ENCODE data around the gene ADRM1.
A peak's percentile ranks its signal among the peaks of the same experiment; 100 is the strongest.

ADRM1 gene

DNA sequence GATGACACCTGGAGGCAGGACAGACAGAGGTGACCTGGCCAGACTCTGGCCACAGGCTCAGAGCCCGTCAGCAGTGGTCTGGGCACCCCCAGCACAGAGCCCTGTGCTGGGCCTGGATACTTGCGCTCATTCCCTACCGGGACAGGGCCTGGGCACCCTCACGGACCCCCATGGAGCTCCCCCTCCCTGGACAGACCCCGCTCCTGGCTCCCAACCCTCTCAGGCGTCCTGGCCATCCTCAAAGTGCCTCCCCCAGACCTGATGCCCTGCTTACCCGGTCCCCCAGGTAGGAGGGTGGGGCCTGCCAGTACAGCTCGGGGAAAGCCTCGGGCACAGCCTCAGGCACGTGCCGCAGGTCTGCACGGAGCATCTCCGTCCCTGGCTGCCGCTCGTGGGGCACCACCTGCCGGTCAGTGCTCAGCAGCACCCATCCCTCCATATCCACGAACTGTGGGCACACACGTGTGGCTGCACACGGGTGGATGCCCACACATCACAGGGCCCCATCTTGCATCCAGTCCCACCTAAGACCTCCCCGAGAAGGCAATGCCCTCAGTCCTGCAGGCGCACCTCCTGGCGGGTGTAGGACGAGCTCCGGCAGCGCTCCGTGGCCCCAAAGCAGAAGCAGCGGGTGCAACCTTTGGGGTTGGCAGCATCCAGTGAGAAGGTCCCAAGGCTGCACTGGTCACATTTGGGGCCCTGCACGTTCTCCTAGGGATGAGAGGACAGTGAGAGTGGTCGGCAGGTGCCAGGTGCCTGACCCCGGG, 24.3 kb downstream of the ADRM1 start:
- no peak for DNase-seq

DNA sequence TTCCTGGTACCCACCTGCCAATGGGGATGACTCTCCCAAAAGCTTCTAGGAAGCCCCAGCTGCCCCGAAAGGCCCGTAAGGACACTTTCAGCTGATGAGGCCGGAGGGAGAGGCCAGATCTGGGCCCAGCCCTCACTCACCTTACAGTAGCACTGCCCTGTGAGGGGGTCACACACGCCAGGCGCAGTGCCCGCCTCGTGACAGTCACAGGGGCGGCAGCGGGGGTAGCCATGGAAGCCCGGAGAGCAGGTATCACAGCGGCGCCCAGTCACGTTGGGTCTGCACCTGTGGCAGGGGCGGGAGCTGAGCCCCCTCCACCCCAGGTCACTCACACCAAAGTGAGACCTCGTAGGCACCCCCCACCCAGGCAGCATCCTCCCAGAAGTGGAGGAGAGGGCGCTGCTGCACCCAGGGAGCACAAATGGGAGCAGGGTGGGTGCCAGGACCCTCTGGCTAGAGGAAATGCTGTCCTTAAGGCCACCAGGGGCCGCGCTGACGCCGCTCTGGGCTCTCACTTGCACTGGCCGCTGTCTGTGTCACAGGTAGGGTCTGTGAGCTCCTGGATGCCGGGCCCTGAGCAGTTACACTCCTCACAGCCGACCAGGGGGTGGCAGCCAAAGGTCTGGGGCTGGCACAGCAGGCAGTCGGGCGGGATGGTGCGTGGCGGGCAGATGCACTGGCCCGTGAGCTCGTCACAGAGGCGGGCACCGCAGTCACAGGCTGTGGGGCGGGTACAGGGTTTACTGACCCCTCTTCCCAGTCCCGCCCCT, 25.1 kb downstream of the ADRM1 start:
- DNase-seq, result no peak

DNA sequence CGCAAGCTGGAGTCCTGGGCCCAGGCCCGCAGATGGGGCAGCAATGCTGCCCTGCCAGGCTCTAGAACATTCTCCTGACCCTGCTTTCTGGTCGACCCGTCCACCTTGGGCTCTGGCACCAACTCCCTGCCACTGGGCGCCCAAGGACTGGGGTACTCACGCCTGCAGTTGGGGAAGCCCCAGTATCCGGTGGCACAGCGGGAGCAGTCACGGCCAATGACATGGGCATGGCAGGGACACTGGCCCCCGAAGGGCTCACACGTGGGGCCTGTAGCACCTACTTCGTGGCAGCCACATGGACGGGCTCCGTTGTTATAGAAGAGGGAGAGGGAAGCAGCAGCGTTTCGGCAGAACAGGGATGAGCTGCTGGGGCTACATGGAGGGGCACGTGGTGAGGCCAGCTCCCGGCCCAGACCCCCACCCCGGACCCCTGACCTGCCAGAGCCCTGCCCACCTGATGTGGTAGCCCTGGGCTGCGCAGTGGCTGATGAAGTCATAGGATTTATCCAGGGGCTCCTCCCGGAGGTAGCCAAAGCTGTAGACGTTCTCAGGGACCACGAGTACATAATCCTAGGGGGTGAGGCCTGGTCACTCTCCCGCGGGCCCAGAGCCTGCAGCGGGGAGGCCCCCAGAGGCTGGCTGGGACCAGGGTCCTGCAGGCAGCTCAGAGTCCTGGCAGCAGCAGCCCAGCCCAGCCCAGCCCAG, 26.0 kb downstream of the ADRM1 start:
- DNase-seq, result no peak

DNA sequence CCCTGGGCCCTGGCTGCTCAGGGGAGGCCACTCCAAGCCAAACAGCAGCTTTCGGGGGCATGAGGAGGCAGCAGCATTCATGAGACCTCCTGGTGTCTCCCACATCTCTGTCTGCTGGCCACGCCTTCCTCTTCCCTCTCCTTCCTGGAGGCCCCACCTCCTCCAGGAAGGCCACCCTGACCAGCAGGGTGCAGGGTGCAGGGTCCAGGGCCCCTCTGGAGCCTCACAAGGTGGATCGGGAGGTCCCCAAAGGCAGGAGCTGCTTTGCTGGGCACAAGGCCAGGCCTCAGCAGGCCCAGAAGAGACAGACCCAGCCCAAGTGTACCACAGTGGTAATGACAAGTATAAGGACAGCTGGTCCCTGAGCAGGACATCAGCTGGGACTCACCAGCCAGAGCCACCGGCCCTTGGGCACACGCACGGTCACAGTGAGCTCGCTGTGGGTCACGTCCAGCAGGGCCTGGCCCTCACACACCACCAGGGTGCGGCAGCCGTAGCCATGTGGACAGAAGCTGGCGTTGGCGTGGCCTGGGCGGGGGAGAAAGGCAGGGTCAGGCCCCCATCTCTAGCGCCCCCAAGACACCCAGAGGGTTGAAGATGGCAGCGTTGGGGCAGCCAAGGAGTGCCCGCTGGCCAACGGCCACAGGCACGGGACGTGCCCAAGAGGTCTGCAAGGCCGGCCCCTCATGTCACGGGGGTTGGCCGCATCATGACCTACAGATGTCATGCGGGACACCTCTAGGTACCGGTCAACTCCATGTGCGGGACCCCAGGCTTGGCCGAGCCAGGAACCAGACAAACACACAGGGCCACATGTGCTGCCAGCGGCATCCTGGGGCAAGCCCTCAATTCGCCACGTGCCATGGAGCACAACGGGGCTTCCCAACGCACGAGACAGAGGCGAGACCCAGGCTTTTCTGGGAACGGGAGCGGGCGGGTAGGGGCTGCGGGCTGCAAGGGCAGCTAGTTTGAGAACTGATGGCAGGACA, 26.9 kb downstream of the ADRM1 start:
- DNase-seq, result no peak

DNA sequence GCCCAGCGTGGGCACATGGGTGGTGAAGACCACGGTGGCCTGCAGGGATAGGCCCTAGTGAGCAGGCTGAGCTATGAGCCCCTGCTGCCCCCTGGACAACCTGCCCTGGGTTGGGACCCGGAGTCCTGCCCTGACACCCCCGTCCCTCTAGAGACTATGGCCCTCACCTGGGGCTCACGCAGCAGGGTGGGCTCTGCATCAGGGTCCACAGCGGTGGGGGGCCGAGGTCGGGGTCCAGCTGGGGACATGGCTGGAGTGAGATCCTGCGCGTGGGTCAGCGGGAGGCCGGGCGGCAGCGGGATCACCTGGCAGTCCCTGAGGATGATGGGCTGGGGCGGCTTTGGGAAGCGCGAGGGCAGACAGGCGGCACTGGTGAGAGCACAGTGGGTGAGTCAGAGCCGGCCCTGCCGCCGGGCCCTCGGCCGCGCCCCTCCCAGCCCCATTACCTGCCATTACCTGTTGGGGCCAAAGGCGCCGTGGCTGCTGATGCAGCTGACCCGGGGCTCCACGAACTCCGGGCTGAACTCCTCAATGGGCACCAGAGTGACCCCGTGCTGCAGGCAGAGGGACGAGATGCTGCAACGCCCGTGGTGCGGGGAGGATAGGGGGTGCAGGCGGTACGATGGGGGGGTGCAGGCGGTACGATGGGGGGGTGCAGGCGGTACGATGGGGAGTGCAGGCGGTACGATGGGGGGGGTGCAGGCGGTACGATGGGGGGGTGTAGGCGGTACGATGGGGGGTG, 27.9 kb downstream of the ADRM1 start:
- DNase-seq, result no peak

DNA sequence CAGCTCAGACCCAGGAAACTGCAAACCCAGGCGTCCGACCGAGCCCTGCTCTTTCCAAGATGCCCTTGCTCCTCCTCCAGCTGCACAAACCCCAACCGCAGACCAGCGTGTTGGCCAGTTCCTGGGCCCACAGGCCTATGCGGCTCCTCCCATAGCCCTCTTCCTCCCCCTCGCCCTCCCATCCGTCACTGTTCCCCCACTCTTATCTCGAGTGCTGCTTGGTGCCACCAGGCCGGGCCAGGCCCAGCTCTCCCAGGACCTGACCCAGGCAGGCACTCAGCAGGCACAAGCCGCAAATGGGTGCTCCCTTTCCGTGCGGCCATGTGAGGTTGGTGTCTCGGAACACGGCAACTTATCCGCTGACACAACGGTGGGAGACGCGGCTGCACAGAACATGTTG, 28.6 kb downstream of the ADRM1 start:
- DNase-seq, result no peak

DNA sequence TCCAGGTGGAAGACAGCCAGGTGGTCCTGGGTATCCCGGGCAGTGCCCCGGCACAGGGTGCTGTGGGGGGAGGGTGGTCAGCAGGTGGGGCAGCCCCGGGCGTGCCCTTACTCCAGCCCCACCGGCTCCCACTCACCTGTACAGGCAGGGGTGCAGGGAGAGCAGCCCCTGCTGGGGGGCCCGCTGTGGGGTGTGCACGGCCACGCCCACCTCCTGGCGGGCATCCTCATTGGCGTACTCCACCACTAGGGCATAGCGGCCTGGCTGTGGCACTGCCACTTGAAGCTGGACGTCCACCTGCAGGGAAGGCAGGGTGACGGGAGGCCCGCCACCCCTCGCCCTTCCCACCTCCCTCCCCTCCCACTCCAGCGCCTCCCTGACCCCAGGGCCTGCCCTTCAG, 29.6 kb downstream of the ADRM1 start:
- DNase-seq, result no peak

DNA sequence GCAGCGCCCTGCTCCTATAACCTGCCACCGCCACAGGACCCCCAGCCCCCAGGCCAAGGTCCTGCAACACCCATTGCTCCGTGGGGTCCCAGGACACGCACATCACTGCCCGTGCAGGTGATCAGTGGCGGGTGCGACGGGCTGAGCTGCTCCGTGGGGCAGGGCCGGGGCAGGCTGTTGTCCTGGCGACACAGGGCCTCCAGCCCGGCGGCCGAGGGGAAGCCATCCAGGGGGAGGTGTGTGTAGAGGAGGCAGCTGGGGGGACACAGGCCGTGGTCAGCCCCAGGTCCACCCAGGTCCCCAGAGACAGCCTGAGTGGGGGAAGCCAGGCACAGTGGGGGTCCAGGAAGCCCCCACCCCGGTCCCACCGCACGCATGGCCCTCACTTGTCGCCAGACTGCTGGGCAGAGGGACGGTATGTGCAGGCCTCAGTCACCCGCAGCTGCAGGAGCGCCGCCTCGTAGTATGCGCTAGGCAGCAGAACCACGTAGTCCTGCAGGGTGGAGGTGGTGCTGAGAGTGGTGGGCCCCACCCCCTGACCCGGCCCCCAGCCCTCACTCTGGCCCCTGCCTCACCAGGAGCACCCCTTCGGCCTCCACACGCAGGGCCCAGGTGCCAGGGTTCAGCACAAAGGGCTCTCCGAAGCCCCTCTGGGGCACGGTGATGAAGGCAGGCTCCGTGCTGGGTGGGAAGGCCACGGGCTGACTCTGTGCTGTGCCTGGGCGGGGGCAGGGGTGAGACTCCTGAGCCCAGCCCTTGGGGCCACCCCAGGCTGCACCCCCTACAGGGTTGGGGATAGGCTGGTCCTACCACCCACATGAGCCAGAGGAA, 30.4 kb downstream of the ADRM1 start:
- DNase-seq, result no peak

DNA sequence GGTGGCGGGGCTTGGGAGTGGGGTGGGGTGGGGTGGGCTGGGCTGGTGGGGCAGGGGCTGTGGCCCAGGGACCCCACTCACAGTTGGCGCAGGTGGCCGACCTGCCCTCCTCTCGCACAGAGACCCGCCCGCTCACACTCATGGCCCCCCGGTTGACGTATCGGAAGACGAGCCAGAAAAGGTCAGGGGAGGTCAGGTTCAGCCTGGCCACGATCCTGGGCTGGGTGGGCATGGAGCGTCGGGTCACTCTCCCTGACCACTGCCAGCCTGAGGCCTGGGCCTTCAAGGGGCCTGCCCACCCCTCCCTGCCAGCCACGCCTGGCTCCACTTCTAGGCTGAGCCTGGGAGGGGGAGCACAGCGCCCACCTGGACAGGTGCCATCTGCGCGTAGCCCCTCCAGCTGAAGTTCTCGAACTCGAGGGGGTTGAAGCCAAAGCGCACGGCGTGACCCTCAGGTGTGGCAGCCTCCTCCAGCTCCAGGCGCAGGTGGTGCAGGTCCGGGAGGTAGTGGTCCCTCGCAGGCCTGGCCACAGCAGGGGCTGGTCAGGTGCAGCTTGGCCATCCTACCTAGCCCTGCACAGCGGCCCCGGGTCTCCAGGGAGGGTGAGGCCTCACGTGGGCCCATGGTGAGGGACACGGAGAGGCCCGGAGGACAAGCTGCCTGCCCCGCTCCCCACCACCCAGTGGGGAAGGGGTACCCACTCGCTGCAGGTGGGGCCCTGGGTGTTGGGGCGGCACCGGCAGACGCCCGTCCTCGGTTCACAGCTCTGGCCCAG, 31.2 kb downstream of the ADRM1 start:
- DNase-seq, result no peak

DNA sequence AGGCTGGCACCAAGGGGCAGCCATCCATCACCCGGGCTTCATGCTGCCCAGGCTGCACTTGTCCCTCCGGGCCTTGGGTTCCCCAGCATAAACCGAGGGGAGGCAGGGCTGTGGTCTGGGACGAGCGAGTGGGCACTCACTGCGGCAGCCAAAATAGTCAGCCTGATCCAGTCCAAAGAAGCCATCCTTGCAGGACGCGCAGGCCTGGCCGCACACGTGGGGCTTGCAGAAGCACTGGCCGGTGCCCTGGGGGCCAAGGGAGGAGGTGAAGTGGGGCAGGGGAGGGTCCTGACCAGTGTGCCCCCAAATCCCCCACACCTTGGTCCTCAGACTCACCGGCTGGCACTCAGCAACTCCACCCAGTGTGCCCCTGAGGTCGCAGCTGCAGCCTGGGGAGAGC, 32.1 kb downstream of the ADRM1 start:
- DNase-seq, result no peak

DNA sequence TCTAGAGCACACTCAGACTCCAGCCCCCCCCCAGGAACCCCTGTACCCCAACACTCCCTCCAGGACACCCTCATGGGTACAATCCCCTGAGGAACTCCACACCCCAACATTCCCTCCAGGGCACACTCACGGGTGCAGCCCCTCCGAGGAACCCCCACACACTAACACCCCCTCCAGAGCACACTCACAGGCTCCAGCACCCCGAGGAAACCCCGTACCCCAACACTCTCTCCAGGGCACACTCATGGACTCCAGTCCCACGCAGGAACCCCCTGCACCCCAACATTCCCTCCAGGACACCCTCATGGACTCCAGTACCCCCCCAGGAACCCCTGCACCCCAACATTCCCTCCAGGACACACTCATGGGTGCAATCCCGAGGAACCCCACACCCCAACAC, 32.7 kb downstream of the ADRM1 start:
- DNase-seq, result no peak

DNA sequence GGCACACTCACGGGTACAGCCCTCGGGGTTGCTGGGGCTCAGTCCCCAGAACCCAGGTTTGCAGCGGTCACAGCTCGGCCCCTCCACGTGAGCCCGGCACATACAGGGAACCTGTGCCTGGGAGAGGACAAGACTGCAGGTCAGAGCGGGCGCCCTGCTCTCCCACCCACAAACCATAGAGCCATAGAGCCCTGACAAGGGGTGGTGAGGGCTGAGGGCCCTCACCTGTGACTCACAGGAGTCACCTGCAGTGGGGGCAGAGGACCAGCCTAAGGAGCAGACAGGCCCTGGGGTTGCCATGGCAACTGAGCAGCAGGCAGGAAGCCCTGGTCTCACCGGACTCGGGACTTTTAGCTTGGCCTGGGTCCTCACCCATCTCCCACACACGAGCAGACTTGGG, 33.5 kb downstream of the ADRM1 start:
- no peak for DNase-seq

DNA sequence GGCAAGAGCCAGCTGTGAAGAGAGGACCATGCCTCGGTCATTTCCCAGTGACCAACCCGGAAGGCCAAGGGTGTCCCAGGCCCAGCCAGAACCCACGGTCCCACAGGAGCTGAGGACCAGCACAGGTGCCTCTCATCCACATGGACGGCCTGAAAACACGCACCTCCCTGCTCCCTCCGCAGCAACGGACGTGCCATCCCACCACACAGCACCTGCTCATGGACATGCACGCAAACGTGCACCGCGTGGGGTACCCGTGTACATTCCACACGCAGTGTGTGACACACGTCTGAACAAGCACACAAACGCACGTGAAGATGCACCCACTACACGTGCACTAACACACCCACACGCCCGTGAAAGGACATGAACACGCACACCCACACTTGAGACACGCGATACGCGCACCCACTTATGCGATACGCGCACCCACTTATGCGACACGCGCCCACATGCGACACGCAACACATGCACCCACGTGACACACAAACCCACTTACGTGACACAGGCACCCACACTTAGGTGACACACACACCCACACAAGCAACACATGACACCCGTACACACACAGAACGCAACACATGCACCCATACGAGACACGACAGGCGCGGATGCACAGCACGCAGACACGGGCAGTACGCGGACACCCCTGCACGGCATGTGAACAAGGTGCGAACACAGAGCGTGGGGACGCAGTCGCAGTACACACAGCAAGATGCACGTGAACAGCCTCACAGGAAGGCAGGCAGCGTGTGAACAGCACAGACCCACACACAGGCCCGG, 34.2 kb downstream of the ADRM1 start:
- DNase-seq, result no peak

DNA sequence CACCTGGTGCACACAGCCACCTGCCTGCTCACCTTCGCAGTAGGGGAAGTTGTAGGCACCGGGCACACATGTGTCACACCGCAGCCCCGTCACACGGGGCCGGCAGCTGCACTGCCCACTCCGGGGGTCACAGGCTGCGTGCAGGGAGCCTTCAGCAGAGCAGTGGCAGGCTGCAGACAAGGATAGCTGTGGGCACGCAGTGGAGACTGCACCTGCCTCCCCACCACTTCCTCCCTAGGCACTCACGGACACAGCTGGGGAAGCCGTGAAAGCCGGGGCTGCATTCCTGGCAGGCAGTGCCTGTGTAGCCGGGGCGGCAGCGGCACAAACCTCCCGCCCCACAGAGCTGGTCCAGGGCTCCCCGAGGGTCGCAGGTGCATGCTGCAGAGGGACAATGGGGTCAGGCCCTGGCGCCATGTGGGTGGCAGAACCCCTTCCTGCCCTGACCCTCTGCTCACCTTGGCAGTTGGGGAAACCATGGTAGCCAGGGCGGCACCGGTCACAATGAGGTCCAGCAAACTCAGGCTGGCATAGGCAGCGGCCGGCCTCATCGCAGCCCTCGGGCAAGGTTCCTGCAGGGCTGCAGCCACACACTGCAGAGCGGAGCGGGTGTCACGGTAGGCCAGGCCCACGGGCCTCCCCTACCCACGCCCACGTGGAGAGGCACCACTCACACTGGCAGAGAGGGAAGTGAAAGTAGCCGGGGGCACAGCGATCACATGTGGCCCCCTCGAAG, 34.9 kb downstream of the ADRM1 start:
- DNase-seq, result no peak

DNA sequence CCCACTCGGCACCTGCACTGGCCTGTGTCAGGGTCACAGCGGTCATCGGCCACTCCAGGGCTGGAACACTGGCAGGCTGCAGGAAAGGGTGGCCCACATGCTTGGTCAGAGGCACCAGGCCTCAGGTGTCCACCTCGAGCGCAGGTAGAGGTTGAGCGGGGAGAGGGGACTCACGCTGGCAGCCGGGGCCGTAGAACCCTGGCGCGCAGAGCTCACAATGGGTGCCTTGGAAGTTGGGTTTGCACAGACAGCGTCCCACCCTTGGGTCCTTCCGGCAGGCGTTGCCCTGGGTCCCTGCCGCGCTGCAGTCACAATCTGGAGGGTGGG, 35.5 kb downstream of the ADRM1 start:
- no peak for DNase-seq

DNA sequence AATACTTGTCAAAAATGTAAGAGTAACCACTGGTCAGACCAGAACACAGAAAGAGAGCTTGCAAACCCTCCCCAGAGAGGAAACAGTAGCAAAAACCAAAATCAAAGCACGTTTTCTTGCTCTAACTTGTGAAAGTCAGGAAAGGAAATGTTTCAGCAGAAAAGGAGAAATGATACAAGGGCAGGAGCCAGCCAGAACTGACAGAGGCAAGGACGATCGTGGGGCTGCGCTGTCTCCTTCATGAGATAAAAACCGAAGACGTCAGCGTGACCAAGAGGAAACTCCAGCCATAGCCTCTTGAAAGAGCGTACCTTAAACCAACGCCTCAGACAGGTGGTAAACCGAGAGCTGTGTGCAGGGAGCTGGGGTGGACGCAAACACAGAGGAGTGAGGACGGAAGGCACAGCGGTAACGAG, 36.9 kb downstream of the ADRM1 start:
- no peak for DNase-seq

DNA sequence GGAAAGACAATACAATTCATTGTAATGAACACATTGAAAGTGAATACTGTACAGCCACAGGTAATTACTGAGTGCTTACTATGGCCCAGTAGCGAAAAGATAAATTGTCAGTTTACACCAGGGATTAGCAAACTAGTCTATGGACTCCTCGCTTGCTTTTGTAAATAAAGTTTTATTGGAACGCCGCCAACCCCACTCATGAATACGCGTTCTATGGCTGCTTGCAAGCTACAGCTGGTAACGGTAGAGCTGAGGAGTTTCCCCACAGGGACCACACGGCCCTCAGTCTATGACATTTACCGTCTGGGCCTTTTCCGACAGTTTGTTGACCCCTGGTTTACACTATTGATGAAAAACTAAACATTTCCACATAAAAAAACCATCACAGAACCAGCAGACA, 40.1 kb downstream of the ADRM1 start:
- DNase-seq, result peak; percentile 9

DNA sequence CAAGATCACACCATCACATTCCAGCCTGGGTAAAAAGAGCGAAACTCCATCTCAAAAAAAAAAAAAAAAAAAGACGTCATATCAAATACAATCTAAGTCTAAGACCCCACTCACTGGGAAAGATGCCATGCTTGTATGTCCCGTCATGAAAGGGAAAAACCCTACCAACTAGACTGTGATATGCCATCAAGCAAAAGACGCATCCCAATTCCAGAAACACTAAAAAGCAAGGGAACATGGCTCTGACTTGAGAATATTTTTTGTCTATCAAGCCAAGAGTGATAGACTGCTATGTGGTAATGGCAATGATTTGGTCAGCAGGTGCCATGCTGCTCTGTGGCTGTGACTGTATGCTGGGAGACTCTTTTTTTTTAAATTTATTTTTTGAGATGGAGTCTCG, 41.3 kb downstream of the ADRM1 start:
- no peak for DNase-seq

DNA sequence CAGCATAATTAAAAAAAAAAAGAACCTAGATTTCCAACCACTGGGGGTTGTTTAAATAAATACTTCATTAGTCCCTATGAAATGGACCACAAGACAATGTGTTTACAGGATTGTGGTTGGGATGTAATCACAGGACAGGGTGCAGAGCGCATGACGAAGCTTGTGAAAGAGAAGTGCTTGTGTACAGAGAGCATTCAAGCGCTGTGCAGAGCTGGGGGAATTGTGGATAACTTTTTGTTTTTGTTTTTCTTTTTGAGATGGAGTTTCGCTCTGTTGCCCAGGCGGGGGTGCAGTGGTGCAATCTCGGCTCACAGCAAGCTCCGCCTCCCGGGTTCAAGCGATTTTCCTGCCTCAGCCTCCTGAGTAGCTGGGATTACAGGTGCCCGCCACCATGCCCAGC, 42.0 kb downstream of the ADRM1 start:
- no peak for DNase-seq

All from NCI-H2171 treated with DMSO at 0.1 percent for 48 hours (cell line).